NCI-H2029 treated with DMSO at 0.1 percent for 48 hours (cell line): ENCODE data around the gene STRA8.

Experiments used
- DNase-seq: peaks from one replicate; lab custom pipeline; 2025; lab: John Stamatoyannopoulos, UW

Gene STRA8, protein sequence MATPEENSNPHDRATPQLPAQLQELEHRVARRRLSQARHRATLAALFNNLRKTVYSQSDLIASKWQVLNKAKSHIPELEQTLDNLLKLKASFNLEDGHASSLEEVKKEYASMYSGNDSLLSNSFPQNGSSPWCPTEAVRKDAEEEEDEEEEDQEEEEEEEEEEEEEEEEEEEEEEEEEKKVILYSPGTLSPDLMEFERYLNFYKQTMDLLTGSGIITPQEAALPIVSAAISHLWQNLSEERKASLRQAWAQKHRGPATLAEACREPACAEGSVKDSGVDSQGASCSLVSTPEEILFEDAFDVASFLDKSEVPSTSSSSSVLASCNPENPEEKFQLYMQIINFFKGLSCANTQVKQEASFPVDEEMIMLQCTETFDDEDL

DNA sequence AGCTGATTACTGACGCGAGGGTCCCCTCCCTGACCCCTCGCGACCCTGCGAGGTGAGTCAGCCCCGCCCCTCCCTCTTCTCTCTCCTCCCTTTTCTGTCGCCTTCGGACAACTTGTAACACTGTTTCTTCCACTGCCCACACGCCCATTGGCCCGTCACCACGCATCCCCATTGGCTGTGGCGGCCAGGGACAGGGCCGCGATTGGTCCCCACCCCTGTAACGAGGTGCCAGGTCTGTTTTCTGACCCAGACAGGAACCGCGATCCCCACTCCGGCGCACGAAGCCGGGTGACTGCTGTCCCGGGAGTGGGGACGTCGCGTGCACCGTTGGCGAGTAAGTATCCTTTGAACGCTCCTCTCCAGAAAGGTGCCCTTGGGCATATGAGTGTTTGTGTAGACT, at the start of gene STRA8:
Gene STRA8, plus strand, starts transcription at position 269 of the 400 bp plus-strand sequence. CDS start 6,687 bp downstream, outside the sequence.
- DNase-seq, result no peak

- DNase-seq, result no peak
These were observed 49.3 kb upstream of the STRA8 start for GRCh38 chr7:135184254-135184841.

- no peak for DNase-seq
These were observed 48.0 kb upstream of the STRA8 start for GRCh38 chr7:135185471-135186260.

GRCh38 chr7:135186261-135186540, 47.4 kb upstream of the STRA8 start:
- no peak for DNase-seq

GRCh38 chr7:135186841-135187253, 46.8 kb upstream of the STRA8 start:
- DNase-seq, result no peak

- DNase-seq, result no peak
These were observed 45.2 kb upstream of the STRA8 start for GRCh38 chr7:135188298-135188984.

DNA sequence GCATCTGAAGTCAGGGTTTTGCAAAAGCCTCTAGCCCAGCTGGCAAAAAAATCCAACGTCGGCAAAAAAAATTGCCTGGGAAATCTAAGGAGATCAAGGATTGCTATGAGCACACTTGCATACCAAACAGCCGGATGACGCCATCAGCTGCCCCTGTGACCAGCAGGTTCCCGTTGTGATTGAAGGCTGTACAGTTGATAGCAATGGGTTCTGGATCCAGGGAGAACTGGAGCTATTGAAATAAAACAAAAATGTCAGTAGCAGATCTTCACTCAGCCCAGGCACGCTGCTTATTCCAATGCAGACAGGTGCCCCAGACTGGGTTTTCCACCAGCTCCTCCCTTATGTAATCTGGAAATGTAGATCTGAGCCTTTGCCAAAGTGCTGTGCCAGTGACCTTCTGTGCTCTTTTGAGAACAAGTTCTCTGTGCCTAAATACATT, 44.4 kb upstream of the STRA8 start:
- DNase-seq, result no peak

- no peak for DNase-seq
These were observed 43.7 kb upstream of the STRA8 start for GRCh38 chr7:135189961-135190360.

DNA sequence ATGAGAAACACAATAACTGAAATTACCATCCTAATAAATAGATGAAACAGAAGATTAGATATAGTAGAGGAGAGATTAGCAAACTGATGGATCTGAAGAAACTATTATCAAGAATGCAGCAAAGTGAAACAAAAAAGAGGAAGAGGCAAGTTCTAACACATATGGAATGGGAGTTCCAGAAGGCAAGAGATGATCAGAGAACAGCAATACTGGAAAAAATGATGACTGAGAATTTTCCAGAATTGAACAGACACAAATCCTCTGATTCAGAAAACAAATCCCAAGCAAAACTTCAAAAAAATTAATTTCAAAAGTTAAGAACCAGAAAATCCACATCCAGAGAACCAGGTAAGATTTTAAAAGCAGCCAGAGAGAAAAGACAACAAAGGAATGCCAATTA, 42.9 kb upstream of the STRA8 start:
- no peak for DNase-seq

- DNase-seq, result no peak
These were observed 40.6 kb upstream of the STRA8 start for GRCh38 chr7:135192914-135193536.

- no peak for DNase-seq
These were observed 40.0 kb upstream of the STRA8 start for GRCh38 chr7:135193615-135194081.

GRCh38 chr7:135194494-135195095, 39.0 kb upstream of the STRA8 start:
- no peak for DNase-seq

GRCh38 chr7:135195156-135195555, 38.5 kb upstream of the STRA8 start:
- no peak for DNase-seq

- DNase-seq, result no peak
These were observed 37.5 kb upstream of the STRA8 start for GRCh38 chr7:135195968-135196629.

- no peak for DNase-seq
These were observed 36.3 kb upstream of the STRA8 start for GRCh38 chr7:135197343-135197742.

- DNase-seq, result no peak
These were observed 35.6 kb upstream of the STRA8 start for GRCh38 chr7:135197906-135198655.

GRCh38 chr7:135199439-135199838, 34.2 kb upstream of the STRA8 start:
- no peak for DNase-seq

DNA sequence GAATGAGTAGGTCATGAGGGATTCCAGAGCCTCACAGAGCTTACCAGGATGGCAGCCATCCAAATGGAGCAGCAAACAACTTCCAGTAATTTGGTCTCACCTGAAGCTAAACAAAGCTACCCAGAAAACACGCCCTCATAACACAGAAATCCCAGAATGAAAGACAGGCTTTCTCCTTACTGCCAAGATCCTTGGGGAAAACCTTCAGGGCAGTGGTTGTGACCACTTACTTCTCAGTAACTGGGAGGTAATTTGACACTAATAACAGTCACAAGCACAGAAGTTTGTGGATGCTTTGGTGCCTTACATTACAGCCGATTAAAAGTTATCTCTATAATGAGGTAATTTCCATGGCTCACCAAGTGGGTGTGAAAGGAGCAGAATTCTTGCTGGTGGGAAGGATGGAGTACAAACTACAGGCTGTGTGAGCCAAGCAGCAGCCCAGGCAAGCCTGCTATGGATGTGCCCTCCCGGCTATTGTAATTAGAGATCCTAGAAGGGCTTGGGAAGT, 32.8 kb upstream of the STRA8 start:
- no peak for DNase-seq

DNA sequence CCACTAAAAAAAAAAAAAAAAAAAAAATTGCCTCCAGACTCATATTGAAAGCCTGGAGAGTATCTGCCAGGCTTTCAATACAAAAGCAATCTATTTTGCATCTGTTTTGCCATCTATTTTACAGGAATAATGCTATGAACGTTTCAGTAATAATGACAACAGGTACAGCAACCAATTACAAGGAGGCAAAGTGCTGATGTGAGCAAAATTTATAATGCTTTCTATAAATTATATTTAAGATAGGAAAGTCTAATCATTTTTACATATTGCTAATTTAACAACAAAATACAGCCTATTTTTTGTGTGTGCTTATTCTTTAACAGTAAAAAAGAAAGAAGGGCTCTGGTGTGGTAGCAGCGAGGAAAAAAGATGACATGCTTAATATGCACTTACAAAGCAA, 32.3 kb upstream of the STRA8 start:
- no peak for DNase-seq

GRCh38 chr7:135204341-135204749, 29.3 kb upstream of the STRA8 start:
- DNase-seq, result no peak
